Stomach (tissue), 4 donors: ENCODE data around the gene CACNA1E.

Source experiments
- POLR2AphosphoS5 ChIP-seq, 3 donors: sonication (generic); formaldehyde crosslinking; IDR thresholded peaks; one replicate each; pipeline ENCODE4 v1.6.1; 2016; ENCODE audit warnings: antibody characterized with exemption in 3 of 3
- TF ChIP-seq, protein P1 (sequence below), 7 experiments: fragments of 450-650 bp in 4 of 7; fragments of 200-600 bp in 3 of 7; sonication (generic) in 3 of 7; IDR thresholded peaks; one replicate each; pipeline ENCODE4 v1.5.1; 2016 to 2019; ENCODE audit warnings: antibody characterized with exemption in 7 of 7, control low read depth in 2 of 7, mild to moderate bottlenecking in 1 of 7

DNA sequence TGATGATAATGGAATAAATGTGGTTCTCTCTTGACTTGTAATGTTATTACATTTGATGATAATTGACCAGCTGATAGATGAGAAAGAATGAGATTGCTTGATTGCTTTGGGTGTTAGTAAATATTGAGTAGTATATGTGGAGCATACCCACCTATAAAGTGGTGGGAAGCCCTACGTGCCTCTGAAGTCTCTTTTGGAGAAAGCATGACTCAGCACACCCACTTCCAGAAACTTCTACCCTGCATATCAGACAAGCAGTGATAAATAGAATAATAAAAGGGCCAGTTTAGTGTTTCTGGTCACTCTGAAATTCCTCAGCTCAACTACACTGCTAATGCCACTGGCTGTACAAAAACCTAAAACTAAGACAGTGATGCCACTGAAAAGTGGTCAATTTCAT is 289.4 kb downstream of the CACNA1E start:
- TF ChIP-seq, protein P1, sequence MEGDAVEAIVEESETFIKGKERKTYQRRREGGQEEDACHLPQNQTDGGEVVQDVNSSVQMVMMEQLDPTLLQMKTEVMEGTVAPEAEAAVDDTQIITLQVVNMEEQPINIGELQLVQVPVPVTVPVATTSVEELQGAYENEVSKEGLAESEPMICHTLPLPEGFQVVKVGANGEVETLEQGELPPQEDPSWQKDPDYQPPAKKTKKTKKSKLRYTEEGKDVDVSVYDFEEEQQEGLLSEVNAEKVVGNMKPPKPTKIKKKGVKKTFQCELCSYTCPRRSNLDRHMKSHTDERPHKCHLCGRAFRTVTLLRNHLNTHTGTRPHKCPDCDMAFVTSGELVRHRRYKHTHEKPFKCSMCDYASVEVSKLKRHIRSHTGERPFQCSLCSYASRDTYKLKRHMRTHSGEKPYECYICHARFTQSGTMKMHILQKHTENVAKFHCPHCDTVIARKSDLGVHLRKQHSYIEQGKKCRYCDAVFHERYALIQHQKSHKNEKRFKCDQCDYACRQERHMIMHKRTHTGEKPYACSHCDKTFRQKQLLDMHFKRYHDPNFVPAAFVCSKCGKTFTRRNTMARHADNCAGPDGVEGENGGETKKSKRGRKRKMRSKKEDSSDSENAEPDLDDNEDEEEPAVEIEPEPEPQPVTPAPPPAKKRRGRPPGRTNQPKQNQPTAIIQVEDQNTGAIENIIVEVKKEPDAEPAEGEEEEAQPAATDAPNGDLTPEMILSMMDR (IDR thresholded peaks at IDR 0.05), result no peak
- no peak for TF ChIP-seq POLR2AphosphoS5 (IDR thresholded peaks at IDR 0.05)
